Esophagus muscularis mucosa (tissue), 4 donors: ENCODE data around the gene TOMM20. TPM values are rescaled to one million over a fixed set of nuclear protein-coding genes. Genes with fewer than 3 reads are reported as not detected.

Experiments
- DNase-seq: peaks from one replicate; pipeline ENCODE4 v3.0.0-alpha.2; 2017; ENCODE audit errors: extremely low spot score
- H3K27ac ChIP-seq, 4 donors: fragments of 200-600 bp; sonication (generic); replicated peaks in 1 of 4; 1 replicate in 3 of 4; 2 replicates in 1 of 4; pipeline ENCODE4 v1.5.1; 2016 to 2019; ENCODE audit warnings: mild to moderate bottlenecking in 1 of 4
- H3K27me3 ChIP-seq, 4 donors: fragments of 200-600 bp; sonication (generic); one replicate each; pipeline versions ENCODE4 v1.5.1 to v1.6.0; 2016 to 2019
- H3K36me3 ChIP-seq, 4 donors: fragments of 200-600 bp; sonication (generic); one replicate each; pipeline ENCODE4 v1.5.1; 2016 to 2019
- H3K4me1 ChIP-seq, 4 donors: fragments of 200-600 bp; sonication (generic); one replicate each; pipeline ENCODE4 v1.5.1; 2016 to 2019
- H3K4me3 ChIP-seq, 4 donors: fragments of 200-600 bp; sonication (generic); 1 replicate in 2 of 4; 2 replicates in 2 of 4; pipeline ENCODE4 v1.5.1; 2016 to 2019; ENCODE audit warnings: mild to moderate bottlenecking in 4 of 4, moderate library complexity in 1 of 4
- H3K9me3 ChIP-seq, 4 donors: fragments of 200-600 bp; sonication (generic); 1 replicate in 3 of 4; 2 replicates in 1 of 4; pipeline ENCODE4 v1.5.1; 2016 to 2019
- EP300 ChIP-seq: sonication (generic); formaldehyde crosslinking; IDR thresholded peaks from one replicate; pipeline ENCODE4 v1.6.1; 2017; ENCODE audit warnings: antibody characterized with exemption
- POLR2A ChIP-seq: fragments of 450-650 bp; IDR thresholded peaks from one replicate; pipeline ENCODE4 v1.6.1; 2017; ENCODE audit warnings: antibody characterized with exemption, moderate library complexity, mild to moderate bottlenecking, low read depth
- POLR2AphosphoS5 ChIP-seq, 2 donors: sonication (generic); formaldehyde crosslinking; IDR thresholded peaks; one replicate each; pipeline ENCODE4 v1.6.1; 2017; ENCODE audit warnings: antibody characterized with exemption in 2 of 2
- WGBS: methylation state at CpG from one replicate; pipeline ENCODE4 v1.1.5; 2018; 5-methylcytosine and 5-hydroxymethylcytosine counted together
- intact Hi-C: fragments of 100-400 bp; cut with DNase I; formaldehyde crosslinking; loops from one replicate; pipeline ENCODE4 v1.15.1; 2023
- total RNA-seq, 4 donors: library from RNA; depleted of rRNA; stranded (reverse); fragments of >200 nt; gene quantifications; one replicate each; pipeline versions ENCODE4 v1.1.0 to v1.2.1, GENCODE V29; 2016
- TF ChIP-seq, protein P1 (sequence below), 3 experiments: fragments of 200-600 bp in 2 of 3; fragments of 450-650 bp in 1 of 3; sonication (generic) in 2 of 3; IDR thresholded peaks; one replicate each; pipeline ENCODE4 v1.5.1; 2017 to 2019; ENCODE audit warnings: antibody characterized with exemption in 3 of 3, mild to moderate bottlenecking in 2 of 3, moderate library complexity in 1 of 3

TOMM20 gene
- total RNA-seq, 4 donors from 2014 or later = 59.7 to 94.3 (median 86.3) TPM

DNA sequence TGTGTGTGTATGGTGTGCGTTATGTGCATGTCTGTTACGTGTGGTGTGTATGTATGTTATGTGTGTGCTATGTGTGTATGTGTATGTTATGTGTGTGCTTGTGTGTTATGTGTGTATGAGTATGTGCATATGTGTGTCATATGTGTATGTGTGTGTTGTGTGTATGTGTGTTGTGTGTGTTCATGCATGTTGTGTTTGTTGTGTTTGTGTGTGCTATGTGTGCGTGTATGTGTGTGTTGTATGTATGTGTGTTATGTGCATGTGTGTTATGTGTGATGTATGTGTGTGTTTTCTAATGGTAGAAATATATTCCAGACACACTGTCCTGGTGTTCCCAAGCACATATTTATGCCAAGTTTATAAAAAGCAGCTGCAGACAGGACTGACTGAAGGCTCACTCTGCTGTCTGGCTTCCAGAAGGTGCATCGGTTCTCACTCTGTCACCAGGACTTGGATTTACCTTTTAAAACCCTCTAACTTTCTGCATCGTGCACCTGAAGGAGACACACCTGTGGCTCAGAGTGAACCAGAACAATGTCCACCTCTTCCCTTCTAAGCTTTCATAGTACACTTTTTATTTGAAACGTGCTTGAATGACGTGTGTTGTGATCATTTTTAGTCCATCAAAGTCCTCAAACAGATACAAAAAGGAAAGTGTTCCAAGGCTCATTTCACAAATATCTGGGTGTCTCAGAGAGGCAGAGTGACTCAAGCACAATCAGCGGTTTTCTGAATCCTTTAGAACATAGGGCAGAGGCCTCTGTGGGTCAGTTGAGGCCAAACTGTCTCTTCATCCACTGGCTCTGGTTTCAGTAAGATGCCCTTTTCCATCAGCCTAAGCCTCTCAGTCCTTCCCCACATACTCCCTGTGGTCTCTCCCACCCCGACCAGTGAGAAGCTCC lies 49.9 kb downstream of the TOMM20 start:
- Histone ChIP-seq H3K36me3 (no peaks in the 10 kb centered on the region), H3K4me3 (no peak overlapping the region), H3K27ac (peak overlapping the region; percentile 83 to 89 (median 84)), H3K27me3 (no peaks in the 10 kb centered on the region), H3K9me3 (no peaks in the 10 kb centered on the region), H3K4me1 (peaks cover 60 to 83% (median 79%) of the 10 kb centered on the region in 4 donors)
- intact Hi-C loops = no loop called here
- WGBS = 55% methylated on average over 8 of the region's 9 CpGs
- no peak for TF ChIP-seq POLR2A
- TF ChIP-seq EP300 = no peak
- TF ChIP-seq, protein P1, sequence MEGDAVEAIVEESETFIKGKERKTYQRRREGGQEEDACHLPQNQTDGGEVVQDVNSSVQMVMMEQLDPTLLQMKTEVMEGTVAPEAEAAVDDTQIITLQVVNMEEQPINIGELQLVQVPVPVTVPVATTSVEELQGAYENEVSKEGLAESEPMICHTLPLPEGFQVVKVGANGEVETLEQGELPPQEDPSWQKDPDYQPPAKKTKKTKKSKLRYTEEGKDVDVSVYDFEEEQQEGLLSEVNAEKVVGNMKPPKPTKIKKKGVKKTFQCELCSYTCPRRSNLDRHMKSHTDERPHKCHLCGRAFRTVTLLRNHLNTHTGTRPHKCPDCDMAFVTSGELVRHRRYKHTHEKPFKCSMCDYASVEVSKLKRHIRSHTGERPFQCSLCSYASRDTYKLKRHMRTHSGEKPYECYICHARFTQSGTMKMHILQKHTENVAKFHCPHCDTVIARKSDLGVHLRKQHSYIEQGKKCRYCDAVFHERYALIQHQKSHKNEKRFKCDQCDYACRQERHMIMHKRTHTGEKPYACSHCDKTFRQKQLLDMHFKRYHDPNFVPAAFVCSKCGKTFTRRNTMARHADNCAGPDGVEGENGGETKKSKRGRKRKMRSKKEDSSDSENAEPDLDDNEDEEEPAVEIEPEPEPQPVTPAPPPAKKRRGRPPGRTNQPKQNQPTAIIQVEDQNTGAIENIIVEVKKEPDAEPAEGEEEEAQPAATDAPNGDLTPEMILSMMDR (IDR thresholded peaks at IDR 0.05) = peak in 1 of 3 experiments; percentile 15
- peak; percentile 41 to 54 for TF ChIP-seq POLR2AphosphoS5 (IDR thresholded peaks at IDR 0.05)
- DNase-seq = no peak

DNA sequence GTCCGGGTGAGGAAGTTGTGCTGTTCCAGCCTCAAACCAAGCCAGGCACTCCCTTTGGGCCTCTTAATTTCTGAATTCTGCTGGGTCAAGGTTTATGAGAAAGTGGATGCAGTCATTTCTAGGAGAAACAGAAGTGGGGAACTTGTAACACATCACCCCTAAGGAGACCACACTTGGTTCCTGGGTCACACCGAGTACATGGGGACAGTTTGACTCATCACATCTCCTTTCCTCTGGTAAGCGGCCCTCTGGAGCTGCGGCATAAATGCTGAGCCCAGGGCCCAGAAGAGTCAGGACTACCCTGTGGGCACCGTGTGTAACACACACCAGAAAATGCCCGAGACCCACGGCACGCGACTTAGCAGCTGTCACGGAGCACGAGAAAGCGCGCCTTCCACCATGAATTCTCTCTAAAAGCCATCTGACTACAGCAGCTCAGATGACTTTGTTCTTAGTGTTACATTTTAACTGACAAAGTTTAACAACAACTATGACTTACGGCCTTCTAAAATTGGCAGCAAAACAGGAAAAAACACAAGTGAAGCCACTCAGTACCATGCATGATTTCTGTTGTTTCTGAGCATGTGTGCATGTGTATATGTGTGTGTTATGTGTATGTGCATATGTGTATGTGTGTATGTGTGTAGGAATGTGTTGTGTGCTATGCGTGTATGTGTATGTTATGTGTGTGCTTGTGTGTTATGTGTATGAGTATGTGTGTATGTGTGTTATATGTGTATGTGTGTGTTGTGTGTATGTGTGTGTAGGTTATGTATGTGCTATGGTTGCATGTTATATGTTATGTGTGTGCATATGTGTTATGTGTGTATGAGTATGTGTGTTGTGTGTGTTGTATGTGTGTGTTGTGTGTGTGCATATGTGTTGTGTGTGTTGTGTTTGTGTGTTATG lies 50.8 kb downstream of the TOMM20 start:
- H3K27ac ChIP-seq = peak overlapping the region; percentile 83 to 89 (median 84)
- no peak for DNase-seq
- H3K4me3 ChIP-seq = no peak overlapping the region
- no peaks in the 10 kb centered on the region for H3K27me3 ChIP-seq
- H3K9me3 ChIP-seq = no peaks in the 10 kb centered on the region
- H3K4me1 ChIP-seq = peaks cover 60 to 81% (median 77%) of the 10 kb centered on the region in 4 donors
- TF ChIP-seq POLR2A = no peak
- no peak for TF ChIP-seq EP300
- peak in 1 of 2 donors; percentile 24 for TF ChIP-seq POLR2AphosphoS5 (IDR thresholded peaks at IDR 0.05)
- no peaks in the 10 kb centered on the region for H3K36me3 ChIP-seq
- intact Hi-C loops = no loop called here
- 64% methylated on average over 3 of the region's 15 CpGs for WGBS

DNA sequence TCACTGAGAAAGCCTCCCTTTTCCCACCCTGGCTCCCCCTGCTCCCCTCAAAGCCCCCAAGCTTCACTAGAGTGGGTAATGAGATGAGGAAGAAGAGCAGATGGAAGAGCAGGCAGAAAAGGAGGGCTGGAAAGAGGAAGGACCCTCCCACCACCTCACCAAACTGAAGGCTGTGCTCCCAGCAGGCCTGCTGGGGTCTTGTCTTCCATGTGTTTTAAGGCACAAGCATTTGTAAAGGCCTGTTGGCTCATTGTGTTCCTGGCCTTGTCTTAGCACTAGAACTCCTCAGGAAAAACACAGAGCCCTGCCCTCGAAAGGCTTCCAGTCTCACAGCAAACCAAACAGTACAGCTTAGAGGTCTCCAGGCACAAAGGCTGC lies 51.5 kb downstream of the TOMM20 start:
- peak overlapping the region; percentile 83 to 89 (median 84) for H3K27ac ChIP-seq
- no peaks in the 10 kb centered on the region for H3K9me3 ChIP-seq
- no peak for DNase-seq
- TF ChIP-seq POLR2A = no peak
- TF ChIP-seq EP300 = no peak
- TF ChIP-seq, protein P1 (IDR thresholded peaks at IDR 0.05) = no peak
- TF ChIP-seq POLR2AphosphoS5 (IDR thresholded peaks at IDR 0.05) = no peak
- no peak overlapping the region for H3K4me3 ChIP-seq
- H3K4me1 ChIP-seq = peaks cover 59 to 74% (median 70%) of the 10 kb centered on the region in 4 donors
- H3K36me3 ChIP-seq = no peaks in the 10 kb centered on the region
- intact Hi-C loops = no loop called here
- no CpG with 5 or more reads among the region's 1 CpG for WGBS
- H3K27me3 ChIP-seq = no peaks in the 10 kb centered on the region

DNA sequence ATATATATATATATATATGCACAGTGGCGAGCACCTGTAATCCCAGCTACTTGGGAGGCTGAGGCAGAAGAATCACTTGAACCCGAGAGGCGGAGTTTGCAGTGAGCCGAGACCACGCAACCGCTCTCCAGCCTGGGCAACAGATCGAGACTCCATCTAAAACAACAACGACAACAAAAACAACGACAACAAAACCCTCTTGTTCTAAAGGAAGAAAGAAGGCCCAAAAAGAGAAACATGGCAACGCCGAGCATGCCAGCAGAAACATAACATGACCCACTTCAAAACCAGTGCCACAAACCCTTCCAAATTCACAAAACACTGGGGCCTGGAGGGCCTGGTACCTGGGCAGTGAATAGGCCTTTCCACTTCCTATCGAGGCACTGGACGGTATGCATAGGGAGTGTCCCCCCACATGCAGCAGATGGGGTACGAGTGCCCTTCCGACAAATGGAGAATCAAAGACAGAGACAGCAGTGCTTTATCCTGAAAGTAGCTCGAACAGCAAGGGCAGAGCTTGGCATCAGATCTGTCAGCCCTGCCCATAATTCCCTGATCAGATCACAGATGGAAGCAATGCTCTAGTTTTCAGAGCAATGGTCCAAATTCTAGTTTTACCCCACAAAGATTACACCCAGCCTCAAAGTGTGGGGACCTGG lies 52.0 kb downstream of the TOMM20 start:
- intact Hi-C loops = no loop called here
- DNase-seq = no peak
- H3K27me3 ChIP-seq = no peaks in the 10 kb centered on the region
- H3K36me3 ChIP-seq = no peaks in the 10 kb centered on the region
- TF ChIP-seq EP300 (no peak), POLR2A (no peak), POLR2AphosphoS5 (IDR thresholded peaks at IDR 0.05) (no peak)
- TF ChIP-seq, protein P1 (IDR thresholded peaks at IDR 0.05) = no peak
- 97% methylated on average over 16 of the region's 16 CpGs for WGBS
- H3K27ac ChIP-seq = peak overlapping the region; percentile 83 to 89 (median 84)
- H3K4me1 ChIP-seq = peaks cover 58 to 71% (median 67%) of the 10 kb centered on the region in 4 donors
- H3K4me3 ChIP-seq = no peak overlapping the region
- no peaks in the 10 kb centered on the region for H3K9me3 ChIP-seq
